ENCODE results near the gene LIF.

GRCh38 chr22:30198921-30199320, 47.6 kb downstream of the LIF start:
- TF ChIP-seq POLR2A (IDR thresholded peaks at IDR 0.05) (no peak), CTCF (IDR thresholded peaks at IDR 0.05) (no peak), EP300 (IDR thresholded peaks at IDR 0.05; ENCODE audit: low read depth) (no peak)
